ENCODE data around the gene MYL12A.

DNA sequence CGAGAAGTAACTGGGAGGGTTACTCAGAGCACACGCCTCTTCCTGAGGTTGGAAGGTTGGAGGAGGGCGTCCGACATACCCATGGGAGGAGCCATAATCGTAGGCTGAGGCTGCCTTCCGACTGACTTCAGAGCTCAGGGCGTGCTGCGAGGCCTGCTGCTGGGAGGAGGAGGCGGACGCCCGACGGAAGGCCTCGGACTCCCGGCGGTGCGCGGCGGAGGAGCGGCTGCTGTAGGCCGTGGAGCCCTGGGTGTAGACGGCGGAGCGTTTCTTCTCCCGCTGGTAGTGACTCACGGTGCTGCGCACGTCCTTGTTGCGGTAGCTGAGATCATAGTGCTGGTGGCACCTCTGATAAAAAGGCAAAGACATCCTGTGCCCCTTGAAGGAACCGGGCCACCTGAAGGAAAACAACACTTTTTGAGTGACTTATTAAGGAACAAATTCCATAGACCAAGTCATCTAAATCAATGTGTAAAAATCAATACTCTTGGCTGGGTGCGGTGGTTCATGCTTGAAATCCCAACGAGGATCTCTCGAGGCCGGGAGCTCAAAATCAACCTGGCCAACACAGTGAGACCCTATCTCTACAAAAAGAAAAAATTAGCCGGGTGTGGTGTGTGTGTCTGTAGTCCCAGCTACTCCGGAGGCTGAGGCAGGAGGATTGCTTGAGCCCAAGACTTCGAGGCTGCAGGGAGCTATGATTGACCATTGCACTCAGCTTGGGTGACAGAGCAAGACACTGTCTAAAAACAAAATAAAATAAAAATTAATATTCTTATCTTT lies 32.6 kb upstream of the MYL12A start:
- TF ChIP-seq, protein P1, sequence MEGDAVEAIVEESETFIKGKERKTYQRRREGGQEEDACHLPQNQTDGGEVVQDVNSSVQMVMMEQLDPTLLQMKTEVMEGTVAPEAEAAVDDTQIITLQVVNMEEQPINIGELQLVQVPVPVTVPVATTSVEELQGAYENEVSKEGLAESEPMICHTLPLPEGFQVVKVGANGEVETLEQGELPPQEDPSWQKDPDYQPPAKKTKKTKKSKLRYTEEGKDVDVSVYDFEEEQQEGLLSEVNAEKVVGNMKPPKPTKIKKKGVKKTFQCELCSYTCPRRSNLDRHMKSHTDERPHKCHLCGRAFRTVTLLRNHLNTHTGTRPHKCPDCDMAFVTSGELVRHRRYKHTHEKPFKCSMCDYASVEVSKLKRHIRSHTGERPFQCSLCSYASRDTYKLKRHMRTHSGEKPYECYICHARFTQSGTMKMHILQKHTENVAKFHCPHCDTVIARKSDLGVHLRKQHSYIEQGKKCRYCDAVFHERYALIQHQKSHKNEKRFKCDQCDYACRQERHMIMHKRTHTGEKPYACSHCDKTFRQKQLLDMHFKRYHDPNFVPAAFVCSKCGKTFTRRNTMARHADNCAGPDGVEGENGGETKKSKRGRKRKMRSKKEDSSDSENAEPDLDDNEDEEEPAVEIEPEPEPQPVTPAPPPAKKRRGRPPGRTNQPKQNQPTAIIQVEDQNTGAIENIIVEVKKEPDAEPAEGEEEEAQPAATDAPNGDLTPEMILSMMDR (conservative IDR thresholded peaks at IDR 0.05; ENCODE audit: low read depth, low read length) = no peak
- no peak for TF ChIP-seq POLR2A (IDR thresholded peaks at IDR 0.05; ENCODE audit: low read depth, low read length)
- TF ChIP-seq, protein P2, sequence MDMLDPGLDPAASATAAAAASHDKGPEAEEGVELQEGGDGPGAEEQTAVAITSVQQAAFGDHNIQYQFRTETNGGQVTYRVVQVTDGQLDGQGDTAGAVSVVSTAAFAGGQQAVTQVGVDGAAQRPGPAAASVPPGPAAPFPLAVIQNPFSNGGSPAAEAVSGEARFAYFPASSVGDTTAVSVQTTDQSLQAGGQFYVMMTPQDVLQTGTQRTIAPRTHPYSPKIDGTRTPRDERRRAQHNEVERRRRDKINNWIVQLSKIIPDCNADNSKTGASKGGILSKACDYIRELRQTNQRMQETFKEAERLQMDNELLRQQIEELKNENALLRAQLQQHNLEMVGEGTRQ (IDR thresholded peaks at IDR 0.05; ENCODE audit: low read depth, low read length) = no peak

Measured in IMR-90 (cell line).